Measurements from ENCODE around the gene PACS1. TPM values are rescaled to one million over a fixed set of nuclear protein-coding genes. Genes with fewer than 3 reads are reported as not detected.

Gene PACS1
- total RNA-seq, 4 donors from 2014 or later, result 37.1 to 97.8 (median 54.3) TPM

DNA sequence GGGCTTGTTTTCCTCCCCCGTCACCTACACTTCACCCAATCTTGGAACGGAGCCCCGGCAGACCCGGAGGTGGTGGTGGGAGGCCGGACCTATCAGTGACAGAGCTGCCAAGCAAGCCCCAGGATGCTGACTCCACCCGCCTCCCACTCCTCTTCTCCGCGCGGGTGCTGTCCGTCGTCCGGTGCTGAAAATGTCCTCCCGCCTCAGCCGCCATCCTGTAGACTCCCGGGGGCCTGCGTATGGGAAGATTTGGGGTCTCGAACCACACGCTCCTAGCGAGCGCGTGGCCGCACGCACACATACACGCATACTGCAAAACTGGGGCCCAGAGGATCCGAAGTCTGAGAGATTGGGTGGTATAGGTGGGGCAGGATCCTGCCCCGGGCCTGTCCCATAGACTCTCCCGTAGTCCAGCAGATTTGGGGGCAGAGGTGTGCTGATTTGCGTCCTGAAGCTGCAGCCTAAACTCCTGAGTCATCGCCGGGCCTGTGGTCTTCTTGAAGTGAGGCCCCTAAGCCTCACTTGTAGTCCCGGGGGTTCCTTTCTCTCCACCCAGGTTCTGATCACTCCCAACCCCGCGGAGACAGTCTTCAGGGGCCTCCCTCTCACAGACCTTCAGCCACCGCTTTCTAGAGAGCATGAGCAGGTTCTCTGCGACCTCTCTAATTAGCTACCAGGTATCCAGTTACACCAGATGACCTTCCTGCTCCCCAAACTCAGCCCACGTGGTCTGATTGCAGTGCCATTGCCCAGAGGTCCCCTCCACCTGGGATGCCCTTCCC, 219.7 kb downstream of the PACS1 start:
- WGBS, result 22% methylated on average over 20 of the region's 36 CpGs
- H3K4me1 ChIP-seq, result peaks cover 38 to 64% (median 42%) of the 10 kb centered on the region in 4 donors
- DNase-seq (ENCODE audit: extremely low spot score), result no peak

DNA sequence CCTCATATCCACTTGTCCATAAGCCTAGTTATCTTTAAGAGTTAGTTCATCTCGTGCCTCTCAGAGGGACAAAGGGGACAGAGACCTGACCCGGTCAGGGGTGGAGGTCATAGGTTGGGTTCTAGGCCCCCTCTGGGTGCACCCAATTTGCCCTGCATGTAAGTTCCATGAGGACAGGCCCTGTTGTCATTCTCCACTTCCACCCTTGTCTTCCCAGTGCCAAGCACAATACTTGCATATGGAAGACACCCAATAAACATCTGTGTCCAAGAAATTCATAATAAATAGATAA, 220.2 kb downstream of the PACS1 start:
- 85% methylated on average over 2 of the region's 2 CpGs for WGBS
- DNase-seq (ENCODE audit: extremely low spot score), result no peak
- intact Hi-C loops (cut with DNase I), result no loop called here
- no peak overlapping the region for H3K4me3 ChIP-seq
- TF ChIP-seq EP300 (IDR thresholded peaks at IDR 0.05), result no peak
- no peak for TF ChIP-seq POLR2AphosphoS5 (IDR thresholded peaks at IDR 0.05)
- TF ChIP-seq, protein P1, sequence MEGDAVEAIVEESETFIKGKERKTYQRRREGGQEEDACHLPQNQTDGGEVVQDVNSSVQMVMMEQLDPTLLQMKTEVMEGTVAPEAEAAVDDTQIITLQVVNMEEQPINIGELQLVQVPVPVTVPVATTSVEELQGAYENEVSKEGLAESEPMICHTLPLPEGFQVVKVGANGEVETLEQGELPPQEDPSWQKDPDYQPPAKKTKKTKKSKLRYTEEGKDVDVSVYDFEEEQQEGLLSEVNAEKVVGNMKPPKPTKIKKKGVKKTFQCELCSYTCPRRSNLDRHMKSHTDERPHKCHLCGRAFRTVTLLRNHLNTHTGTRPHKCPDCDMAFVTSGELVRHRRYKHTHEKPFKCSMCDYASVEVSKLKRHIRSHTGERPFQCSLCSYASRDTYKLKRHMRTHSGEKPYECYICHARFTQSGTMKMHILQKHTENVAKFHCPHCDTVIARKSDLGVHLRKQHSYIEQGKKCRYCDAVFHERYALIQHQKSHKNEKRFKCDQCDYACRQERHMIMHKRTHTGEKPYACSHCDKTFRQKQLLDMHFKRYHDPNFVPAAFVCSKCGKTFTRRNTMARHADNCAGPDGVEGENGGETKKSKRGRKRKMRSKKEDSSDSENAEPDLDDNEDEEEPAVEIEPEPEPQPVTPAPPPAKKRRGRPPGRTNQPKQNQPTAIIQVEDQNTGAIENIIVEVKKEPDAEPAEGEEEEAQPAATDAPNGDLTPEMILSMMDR (IDR thresholded peaks at IDR 0.05), result no peak
- no peak for TF ChIP-seq POLR2A (IDR thresholded peaks at IDR 0.05; ENCODE audit: low read depth)
- H3K9me3 ChIP-seq, result no peaks in the 10 kb centered on the region
- H3K27ac ChIP-seq (replicated peaks in 1 of 4), result no peak overlapping the region
- H3K36me3 ChIP-seq, result peaks cover 0 to 16% (median 2%) of the 10 kb centered on the region in 4 donors
- peaks cover 37 to 59% (median 40%) of the 10 kb centered on the region in 4 donors for H3K4me1 ChIP-seq
- H3K27me3 ChIP-seq, result peaks cover 2 to 42% (median 20%) of the 10 kb centered on the region in 4 donors

More for the DNA sequence above, 219.7 kb downstream of the PACS1 start:
- Histone ChIP-seq H3K27me3 (peaks cover 2 to 37% (median 20%) of the 10 kb centered on the region in 4 donors), H3K4me3 (peak overlapping the region; percentile 67 to 100 (median 88)), H3K36me3 (peaks cover 0 to 22% (median 4%) of the 10 kb centered on the region in 4 donors), H3K9me3 (no peaks in the 10 kb centered on the region), H3K27ac (replicated peaks in 1 of 4) (peak overlapping the region; percentile 89 to 97 (median 93))
- TF ChIP-seq POLR2AphosphoS5 (IDR thresholded peaks at IDR 0.05), result no peak
- TF ChIP-seq, protein P1 (IDR thresholded peaks at IDR 0.05), result no peak
- no peak for TF ChIP-seq POLR2A (IDR thresholded peaks at IDR 0.05; ENCODE audit: low read depth)
- intact Hi-C loops (cut with DNase I), result no loop called here

DNA sequence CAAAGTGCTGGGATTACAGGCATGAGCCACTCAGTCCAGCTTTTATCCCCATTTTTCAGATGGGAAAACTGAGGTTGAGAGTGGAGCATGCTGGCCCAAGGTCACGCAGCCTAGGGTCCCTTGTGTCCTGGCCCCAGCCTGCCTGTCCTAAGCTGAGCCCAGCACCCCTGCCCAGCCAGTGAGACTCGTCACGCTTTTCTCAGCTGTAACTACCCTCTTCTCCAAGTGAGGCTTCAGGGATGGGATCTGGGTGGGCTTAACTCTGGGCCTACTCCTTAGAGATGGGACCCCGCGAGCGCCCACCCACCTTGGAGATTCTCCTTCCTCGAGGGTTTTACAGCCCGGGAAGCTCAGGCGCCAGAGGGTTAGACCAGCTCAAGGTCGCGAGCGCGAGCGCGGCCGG, 221.2 kb downstream of the PACS1 start:
- TF ChIP-seq POLR2AphosphoS5 (IDR thresholded peaks at IDR 0.05), result no peak
- TF ChIP-seq, protein P1 (IDR thresholded peaks at IDR 0.05), result no peak
- no peak for TF ChIP-seq EP300 (IDR thresholded peaks at IDR 0.05)
- TF ChIP-seq POLR2A (IDR thresholded peaks at IDR 0.05; ENCODE audit: low read depth), result no peak
- H3K27ac ChIP-seq (replicated peaks in 1 of 4), result no peak overlapping the region
- intact Hi-C loops (cut with DNase I), result no loop called here
- H3K4me1 ChIP-seq, result peaks cover 27 to 48% (median 39%) of the 10 kb centered on the region in 4 donors
- H3K36me3 ChIP-seq, result peaks cover 0 to 12% (median 0%) of the 10 kb centered on the region in 4 donors
- peaks cover 2 to 52% (median 20%) of the 10 kb centered on the region in 4 donors for H3K27me3 ChIP-seq
- peak overlapping the region; percentile 47 to 63 (median 52) for H3K4me3 ChIP-seq
- H3K9me3 ChIP-seq, result no peaks in the 10 kb centered on the region
- DNase-seq (ENCODE audit: extremely low spot score), result no peak
- WGBS, result 63% methylated on average over 2 of the region's 16 CpGs

DNA sequence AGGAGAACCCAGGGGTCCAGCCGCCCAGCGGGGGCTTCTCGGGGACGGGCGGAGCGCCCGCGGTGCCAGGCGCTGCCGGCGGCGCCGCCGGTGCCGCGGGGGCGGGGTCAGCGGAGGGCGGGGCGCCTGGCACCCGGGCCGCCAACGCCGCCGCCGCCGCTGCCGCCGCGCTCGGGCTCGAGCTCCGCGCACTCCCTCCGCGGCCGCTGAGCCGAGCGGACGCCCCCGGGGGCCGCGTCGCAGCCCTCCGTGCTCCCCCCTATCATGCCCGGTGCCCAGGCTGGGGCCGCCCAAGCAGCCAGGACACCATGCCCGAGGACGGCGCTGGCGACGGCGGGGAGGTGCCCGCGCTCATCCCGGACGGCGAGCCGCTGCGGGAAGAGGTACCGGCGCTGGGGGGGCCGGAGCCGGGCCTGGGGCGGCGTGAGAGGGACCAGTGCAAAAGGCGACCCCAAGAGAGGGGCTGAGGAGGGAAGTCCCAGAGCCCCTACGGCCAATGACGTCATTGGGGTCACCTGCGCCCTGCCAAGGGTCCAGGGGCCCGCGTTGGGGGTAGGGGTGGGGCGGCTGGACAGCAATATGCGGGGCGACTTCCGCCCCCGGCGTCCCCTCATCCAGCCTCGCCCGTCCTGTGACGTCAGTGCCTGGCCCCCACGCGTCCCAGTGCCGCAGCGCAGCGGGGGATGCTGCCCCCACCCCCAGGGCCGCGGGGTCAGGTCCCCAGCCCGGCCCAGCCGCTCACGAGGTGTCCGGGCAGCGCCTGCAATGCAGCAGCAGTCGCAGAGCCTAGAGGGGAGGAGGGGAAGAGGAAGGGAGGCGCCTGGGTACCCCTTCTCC, 221.9 kb downstream of the PACS1 start, which contains the start of gene TMEM151A:
TMEM151A (plus strand) TSS at position 189 of the 837 bp plus-strand sequence; CDS start at position 309, 120 bp downstream.
- H3K4me1 ChIP-seq, result peaks cover 26 to 42% (median 38%) of the 10 kb centered on the region in 4 donors
- H3K9me3 ChIP-seq, result no peaks in the 10 kb centered on the region
- intact Hi-C loops (cut with DNase I), result no loop called here
- peak within 1 kb of the TSS; percentile 47 to 63 (median 52) for H3K4me3 ChIP-seq
- H3K27ac ChIP-seq (replicated peaks in 1 of 4), result no peak within 1 kb of the TSS
- TF ChIP-seq EP300 (IDR thresholded peaks at IDR 0.05), result no peak
- TF ChIP-seq, protein P1 (IDR thresholded peaks at IDR 0.05), result no peak
- no peak for TF ChIP-seq POLR2AphosphoS5 (IDR thresholded peaks at IDR 0.05)
- no peak for TF ChIP-seq POLR2A (IDR thresholded peaks at IDR 0.05; ENCODE audit: low read depth)
- peaks cover 2 to 59% (median 20%) of the 10 kb centered on the region in 4 donors for H3K27me3 ChIP-seq
- no peak for DNase-seq (ENCODE audit: extremely low spot score)
- 7% methylated on average over 14 of the region's 95 CpGs for WGBS
- H3K36me3 ChIP-seq, result peaks cover 0 to 6% (median 0%) of the 10 kb centered on the region in 4 donors
